Measurements from ENCODE around the gene PRDM16.

- TF ChIP-seq CTCF (conservative IDR thresholded peaks at IDR 0.05; ENCODE audit: low read depth, low read length) (no peak), FOS (IDR thresholded peaks at IDR 0.05; ENCODE audit: low read depth, low read length) (no peak), BHLHE40 (IDR thresholded peaks at IDR 0.05; ENCODE audit: low read depth, low read length) (no peak), SMC3 (IDR thresholded peaks at IDR 0.05; ENCODE audit: low read depth, low read length) (no peak), MAFK (IDR thresholded peaks at IDR 0.05; ENCODE audit: low read depth, low read length) (no peak), CEBPB (IDR thresholded peaks at IDR 0.05; ENCODE audit: low read depth, low read length) (no peak), POLR2A (IDR thresholded peaks at IDR 0.05; ENCODE audit: low read depth, low read length) (no peak), RAD21 (IDR thresholded peaks at IDR 0.05; ENCODE audit: low read length) (no peak), MXI1 (IDR thresholded peaks at IDR 0.05; ENCODE audit: borderline replicate concordance, low read depth, low read length) (no peak), RFX5 (IDR thresholded peaks at IDR 0.05; ENCODE audit: low read depth, low read length) (no peak)
Observed at GRCh38 chr1:3465091-3465934, 396.3 kb downstream of the PRDM16 start.
